K562 (cell line): ENCODE measurements around the gene FUT6. TPM values are rescaled to one million over a fixed set of nuclear protein-coding genes. Genes with fewer than 3 reads are reported as not detected.

Experiments used
- ARID4B ChIP-seq: sonication (generic); formaldehyde crosslinking; IDR thresholded peaks from 2 replicates; pipeline ENCODE4 v1.8.0; 2022; ENCODE audit warnings: mild to moderate bottlenecking, missing genetic modification reagents
- BHLHE40 ChIP-seq: IDR thresholded peaks from 2 replicates; pipeline ENCODE4 v1.6.1; 2011; ENCODE audit warnings: low read length, improper control_type of control experiment
- CGGBP1 ChIP-seq: fragments of 250-450 bp; sonication (Bioruptor Pico); IDR thresholded peaks from 2 replicates; pipeline ENCODE4 v1.9.0; 2021; ENCODE audit warnings: mild to moderate bottlenecking
- ETS1 ChIP-seq: conservative IDR thresholded peaks from 2 replicates; pipeline ENCODE4 v1.6.1; 2011; ENCODE audit warnings: low read depth, mild to moderate bottlenecking, low read length; ENCODE audit not compliant: control insufficient read depth
- FIP1L1 ChIP-seq: fragments of 200-400 bp; formaldehyde crosslinking; IDR thresholded peaks from 2 replicates; pipeline ENCODE4 v1.6.1; 2018; ENCODE audit warnings: mild to moderate bottlenecking, low read depth, low read length; ENCODE audit not compliant: poor library complexity, severe bottlenecking
- FOXM1 ChIP-seq, 2 experiments: fragments of 450-650 bp in 1 of 2; sonication (generic) in 1 of 2; formaldehyde crosslinking in 1 of 2; IDR thresholded peaks; 2 replicates each; pipeline versions ENCODE4 v1.6.1 to v1.9.0; 2017 to 2022; ENCODE audit warnings: low read depth in 2 of 2, mild to moderate bottlenecking in 2 of 2, missing genetic modification reagents in 1 of 2, moderate library complexity in 1 of 2
- HEY1 ChIP-seq: fragments of 250-450 bp; sonication (Bioruptor Pico); IDR thresholded peaks from 2 replicates; pipeline ENCODE4 v1.5.0; 2020; ENCODE audit warnings: mild to moderate bottlenecking, moderate library complexity, borderline replicate concordance
- HLTF ChIP-seq: fragments of 450-650 bp; IDR thresholded peaks from 2 replicates; pipeline ENCODE4 v1.6.1; 2016
- HMBOX1 ChIP-seq: sonication (generic); IDR thresholded peaks from 2 replicates; pipeline ENCODE4 v1.6.1; 2016
- KLF1 ChIP-seq: fragments of 450-650 bp; IDR thresholded peaks from 2 replicates; pipeline ENCODE4 v1.6.1; 2016; ENCODE audit warnings: missing genetic modification characterization, missing compliant biosample characterization
- MLX ChIP-seq, 2 experiments: fragments of 450-650 bp in 1 of 2; sonication (generic) in 1 of 2; formaldehyde crosslinking; conservative IDR thresholded peaks; 2 replicates each; pipeline versions ENCODE4 v1.4.0 to v1.8.1; 2020 to 2022; ENCODE audit warnings: mild to moderate bottlenecking in 1 of 2, missing genetic modification reagents in 1 of 2
- NONO ChIP-seq, 2 experiments: fragments of 200-400 bp in 1 of 2; fragments of 450-650 bp in 1 of 2; formaldehyde crosslinking in 1 of 2; IDR thresholded peaks; 2 replicates each; pipeline ENCODE4 v1.6.1; 2017; ENCODE audit warnings: low read depth in 2 of 2, mild to moderate bottlenecking in 2 of 2, moderate library complexity in 2 of 2, low read length in 1 of 2
- RBM17 ChIP-seq: fragments of 200-400 bp; formaldehyde crosslinking; IDR thresholded peaks from 2 replicates; pipeline ENCODE4 v1.6.1; 2017; ENCODE audit warnings: low read depth, mild to moderate bottlenecking, low read length, borderline replicate concordance
- SMARCA4 ChIP-seq: fragments of 450-650 bp; IDR thresholded peaks from 2 replicates; pipeline ENCODE4 v1.6.1; 2016
- SNRNP70 ChIP-seq: fragments of 200-400 bp; formaldehyde crosslinking; optimal IDR thresholded peaks from 2 replicates; pipeline ENCODE3; 2017; ENCODE audit warnings: low read depth, low read length
- SRF ChIP-seq, 2 experiments: fragments of 250-450, 450-650 bp in 1 of 2; sonication (Bioruptor Pico) in 1 of 2; sonication (generic) in 1 of 2; formaldehyde crosslinking; IDR thresholded peaks; 2 replicates each; pipeline versions ENCODE4 v1.5.0 to v1.5.1; 2020 to 2022; ENCODE audit warnings: mild to moderate bottlenecking in 1 of 2, missing genetic modification reagents in 1 of 2
- TRIM24 ChIP-seq, 2 experiments: fragments of 450-650 bp; IDR thresholded peaks; 2 replicates each; pipeline ENCODE4 v1.6.1; 2016
- ZNF766 ChIP-seq: fragments of 200-800 bp; sonication (Bioruptor generic); conservative IDR thresholded peaks from 2 replicates; pipeline ENCODE4 v1.6.1; 2016; ENCODE audit warnings: missing genetic modification characterization, missing compliant biosample characterization
- polyA plus RNA-seq, 8 experiments: library from polyadenylated mRNA; depleted of rRNA in 4 of 8; stranded (reverse) in 5 of 8; unstranded in 3 of 8; fragments of >200 nt; fragmentation: Nextera tagmentation in 2 of 8; fragmentation: Illumina TruSeq in 1 of 8; extraction: Ambion mirVana in 2 of 8; extraction: Trizol in 1 of 8; gene quantifications; 2 replicates each; pipeline versions ENCODE4 v1.2.1 to v1.2.3, GENCODE V29; 2011 to 2014; ENCODE audit warnings: inconsistent platforms in 1 of 8, missing spikeins in 1 of 8
- total RNA-seq, 7 experiments: library from RNA; depleted of rRNA in 6 of 7; stranded (reverse); fragments of >200 nt in 6 of 7; fragmentation: Illumina TruSeq in 2 of 7; extraction: Trizol in 2 of 7; gene quantifications; 2 replicates each; pipeline versions ENCODE4 v1.2.1 to v1.2.3, GENCODE V29; 2011 to 2021; ENCODE audit warnings: low replicate concordance in 1 of 7

FUT6 gene
- total and polyA plus RNA-seq, 9 of the 15 experiments (the other 6 are each of a cell fraction or from before 2014, with no cell fraction given): 0.04 TPM; not detected in 8

GRCh38 chr19:5790559-5791520 is 48.7 kb downstream of the FUT6 start, which contains the start of gene DUS3L (continued):
- TF ChIP-seq ARID4B (CRISPR knock-in tag): peak; percentile 100
- TF ChIP-seq KLF1: peak; percentile 16; the same call in 1 of the 2 replicates
- TF ChIP-seq SMARCA4: peak; percentile 38; the same call in 1 of the 2 replicates
- no peak for TF ChIP-seq HMBOX1
- peak; percentile 84 for TF ChIP-seq BHLHE40
- no peak for TF ChIP-seq NONO (IDR thresholded peaks at IDR 0.05; ENCODE audit: low read depth in 2 of 2, low read length in 1 of 2)
- TF ChIP-seq HEY1: no peak
- peak; percentile 89 for TF ChIP-seq FOXM1 (IDR thresholded peaks at IDR 0.05; ENCODE audit: low read depth)
- 0 out of 2 replicates have a peak, but pooled peaks have one; percentile 80 for TF ChIP-seq FOXM1 (CRISPR knock-in tag; IDR thresholded peaks at IDR 0.05; ENCODE audit: low read depth)
- TF ChIP-seq SRF (CRISPR knock-in tag; IDR thresholded peaks at IDR 0.05): peak in 1 of 2 experiments; percentile 50; a peak in 1 of 4 replicates
- peak; percentile 82 for TF ChIP-seq ZNF766 (CRISPR knock-in tag)
- TF ChIP-seq TRIM24 (IDR thresholded peaks at IDR 0.05): peak in 1 of 2 experiments; percentile 37; a peak in 1 of 4 replicates
- TF ChIP-seq ETS1: peak; percentile 96
- peak; percentile 88; the same call in 1 of the 2 replicates for TF ChIP-seq HLTF
- peak in 1 of 2 experiments; percentile 90; a peak in 2 of 4 replicates for TF ChIP-seq MLX (CRISPR knock-in tag; conservative IDR thresholded peaks at IDR 0.05)
- TF ChIP-seq RBM17: no peak
- TF ChIP-seq SNRNP70: no peak
- 0 out of 2 replicates have a peak, but pooled peaks have one; percentile 46 for TF ChIP-seq CGGBP1
- TF ChIP-seq FIP1L1: peak; percentile 95
